ENCODE measurements around the gene ZNF497.
A peak's percentile ranks its signal among the peaks of the same experiment; 100 is the strongest.

The ZNF497 gene

DNA sequence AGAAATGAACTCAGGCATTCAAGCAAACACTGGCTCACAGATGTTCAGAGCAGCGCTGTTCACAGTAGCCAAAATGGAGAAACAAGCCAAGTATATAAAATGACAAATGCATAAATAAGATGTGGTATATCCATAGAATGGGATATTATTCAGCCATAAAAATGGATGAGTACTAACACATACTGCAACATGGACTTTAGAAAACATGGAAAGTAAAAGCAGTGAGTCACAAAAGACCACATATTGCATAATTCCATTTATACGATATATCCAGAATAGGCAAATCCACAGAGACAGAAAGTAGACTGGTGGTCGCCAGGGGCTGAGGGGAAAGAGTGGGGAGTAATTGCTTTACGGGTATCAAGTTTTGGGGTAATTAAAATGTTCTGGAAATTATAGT lies 11.6 kb upstream of the ZNF497 start:
- H3K4me1 ChIP-seq (ENCODE audit: control insufficient read depth, insufficient read depth, low read length), result no peaks in the 10 kb centered on the region
- no peaks in the 10 kb centered on the region for H3K27me3 ChIP-seq (ENCODE audit: control insufficient read depth, insufficient read depth, low read length)
- H3K36me3 ChIP-seq (ENCODE audit: control insufficient read depth, insufficient read depth, low read length), result no peaks in the 10 kb centered on the region
- no peaks in the 10 kb centered on the region for H3K9me3 ChIP-seq (ENCODE audit: control insufficient read depth, insufficient read depth, low read length)
- no peak overlapping the region for H3K9ac ChIP-seq (ENCODE audit: low read depth, low read length)
- no peak overlapping the region for H3K4me3 ChIP-seq (ENCODE audit: low read depth, low read length)

- H3K9ac ChIP-seq (ENCODE audit: low read depth, low read length), result no peak overlapping the region
- H3K4me1 ChIP-seq (ENCODE audit: control insufficient read depth, insufficient read depth, low read length), result no peaks in the 10 kb centered on the region
- H3K4me3 ChIP-seq (ENCODE audit: low read depth, low read length), result no peak overlapping the region
These were observed 10.0 kb upstream of the ZNF497 start for GRCh38 chr19:58372311-58373133.

GRCh38 chr19:58368561-58369360 lies 6.2 kb upstream of the ZNF497 start:
- no peak overlapping the region for H3K9ac ChIP-seq (ENCODE audit: low read depth, low read length)
- no peaks in the 10 kb centered on the region for H3K9me3 ChIP-seq (ENCODE audit: control insufficient read depth, insufficient read depth, low read length)
- no peaks in the 10 kb centered on the region for H3K27me3 ChIP-seq (ENCODE audit: control insufficient read depth, insufficient read depth, low read length)
- no peaks in the 10 kb centered on the region for H3K4me1 ChIP-seq (ENCODE audit: control insufficient read depth, insufficient read depth, low read length)
- H3K4me3 ChIP-seq (ENCODE audit: low read depth, low read length), result no peak overlapping the region
- no peaks in the 10 kb centered on the region for H3K36me3 ChIP-seq (ENCODE audit: control insufficient read depth, insufficient read depth, low read length)

More at GRCh38 chr19:58372311-58373133, 10.0 kb upstream of the ZNF497 start:
- Histone ChIP-seq H3K36me3 (ENCODE audit: control insufficient read depth, insufficient read depth, low read length) (no peaks in the 10 kb centered on the region), H3K27me3 (ENCODE audit: control insufficient read depth, insufficient read depth, low read length) (no peaks in the 10 kb centered on the region), H3K9me3 (ENCODE audit: control insufficient read depth, insufficient read depth, low read length) (no peaks in the 10 kb centered on the region)

GRCh38 chr19:58367698-58368454 lies 5.3 kb upstream of the ZNF497 start:
- Histone ChIP-seq H3K36me3 (ENCODE audit: control insufficient read depth, insufficient read depth, low read length) (no peaks in the 10 kb centered on the region), H3K4me1 (ENCODE audit: control insufficient read depth, insufficient read depth, low read length) (no peaks in the 10 kb centered on the region), H3K9ac (ENCODE audit: low read depth, low read length) (no peak overlapping the region), H3K9me3 (ENCODE audit: control insufficient read depth, insufficient read depth, low read length) (no peaks in the 10 kb centered on the region), H3K27me3 (ENCODE audit: control insufficient read depth, insufficient read depth, low read length) (no peaks in the 10 kb centered on the region), H3K4me3 (ENCODE audit: low read depth, low read length) (no peak overlapping the region)

DNA sequence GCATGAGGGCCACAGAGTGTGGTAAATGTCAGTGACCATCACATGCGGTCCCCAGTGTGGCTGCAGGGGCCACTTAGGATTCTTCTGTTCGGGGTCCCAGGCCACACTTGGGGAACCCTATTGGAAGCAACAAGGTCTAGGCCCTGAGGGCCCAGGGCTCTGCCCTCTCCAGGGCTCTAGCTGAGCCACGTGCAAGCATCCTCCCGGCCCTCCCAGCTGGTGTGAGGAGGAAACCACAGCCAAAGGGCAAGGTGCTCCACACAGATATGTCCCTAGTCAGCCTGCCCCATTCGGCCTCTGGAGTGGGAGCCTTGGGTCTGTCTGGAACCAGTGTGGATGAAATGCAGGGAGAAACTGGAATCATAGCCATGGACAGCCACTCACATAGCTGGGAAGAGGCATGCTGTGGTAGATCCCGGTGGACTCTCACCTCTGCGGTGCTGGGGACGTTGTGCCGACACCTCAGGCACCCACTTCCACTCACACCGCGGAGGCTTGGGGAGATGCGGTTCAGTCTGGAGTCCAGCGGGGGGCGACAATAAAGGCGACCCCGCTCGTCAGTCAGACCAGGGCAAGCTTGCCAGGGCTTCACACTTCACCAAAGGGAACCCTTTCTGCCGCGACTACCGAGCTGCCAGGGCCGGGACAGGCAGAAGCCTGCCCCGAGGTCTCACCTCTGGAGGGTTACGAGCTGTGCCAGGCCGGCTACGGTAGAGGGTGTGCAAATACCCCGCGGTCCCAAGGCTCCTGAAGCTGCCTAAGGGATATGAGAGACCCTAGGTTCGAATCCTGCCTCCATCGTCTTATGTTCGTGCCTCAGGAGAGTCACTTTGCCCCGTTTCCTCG lies 4.3 kb upstream of the ZNF497 start:
- no peaks in the 10 kb centered on the region for H3K9me3 ChIP-seq (ENCODE audit: control insufficient read depth, insufficient read depth, low read length)

DNA sequence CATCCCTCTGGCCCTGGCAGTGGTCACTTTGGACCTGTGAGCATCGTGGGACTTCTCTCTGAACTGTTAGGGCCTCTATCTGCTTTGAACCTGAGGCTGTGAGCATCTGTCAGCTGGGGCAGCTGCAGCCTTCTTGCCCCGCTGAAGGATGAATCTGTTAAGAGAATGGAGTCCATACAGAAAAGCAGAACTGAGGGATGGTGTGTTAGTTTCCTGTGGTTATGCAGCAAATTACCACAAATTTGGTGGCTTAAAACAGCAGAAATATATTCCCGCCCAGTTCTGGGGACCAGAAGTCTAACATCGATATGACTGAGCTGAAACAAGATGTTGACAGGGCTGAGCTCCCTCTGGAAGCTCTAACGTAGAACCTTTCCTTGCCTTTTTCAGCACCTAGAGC lies 1.6 kb upstream of the ZNF497 start:
- Histone ChIP-seq H3K4me1 (ENCODE audit: control insufficient read depth, insufficient read depth, low read length) (no peaks in the 10 kb centered on the region), H3K4me3 (ENCODE audit: low read depth, low read length) (no peak overlapping the region), H3K27me3 (ENCODE audit: control insufficient read depth, insufficient read depth, low read length) (no peaks in the 10 kb centered on the region), H3K9me3 (ENCODE audit: control insufficient read depth, insufficient read depth, low read length) (no peaks in the 10 kb centered on the region), H3K9ac (ENCODE audit: low read depth, low read length) (no peak overlapping the region), H3K36me3 (ENCODE audit: control insufficient read depth, insufficient read depth, low read length) (no peaks in the 10 kb centered on the region)

More for the DNA sequence above, 4.3 kb upstream of the ZNF497 start:
- no peaks in the 10 kb centered on the region for H3K4me1 ChIP-seq (ENCODE audit: control insufficient read depth, insufficient read depth, low read length)
- H3K4me3 ChIP-seq (ENCODE audit: low read depth, low read length), result no peak overlapping the region
- H3K36me3 ChIP-seq (ENCODE audit: control insufficient read depth, insufficient read depth, low read length), result no peaks in the 10 kb centered on the region
- no peak overlapping the region for H3K9ac ChIP-seq (ENCODE audit: low read depth, low read length)
- no peaks in the 10 kb centered on the region for H3K27me3 ChIP-seq (ENCODE audit: control insufficient read depth, insufficient read depth, low read length)

DNA sequence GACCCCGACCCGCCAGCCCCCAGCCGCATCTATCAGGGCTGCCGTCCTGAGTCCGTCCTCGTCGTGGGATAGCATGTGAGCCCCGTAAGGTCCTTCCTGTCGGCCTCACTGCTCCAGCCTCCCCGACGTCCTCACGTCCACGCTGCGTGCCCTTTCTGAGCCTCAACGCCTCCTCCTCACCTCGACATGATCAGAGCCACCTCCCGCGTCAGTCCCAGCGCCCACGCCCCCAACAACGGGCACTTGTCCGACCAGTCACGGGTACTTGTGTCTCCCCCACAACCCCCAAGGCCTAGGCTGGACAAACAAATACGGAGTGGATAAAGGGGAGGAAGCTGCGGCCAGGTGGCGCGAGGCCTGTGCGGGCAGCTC lies 665 bp downstream of the ZNF497 start:
- no peaks in the 10 kb centered on the region for H3K9me3 ChIP-seq (ENCODE audit: control insufficient read depth, insufficient read depth, low read length)
- no peaks in the 10 kb centered on the region for H3K27me3 ChIP-seq (ENCODE audit: control insufficient read depth, insufficient read depth, low read length)
- H3K36me3 ChIP-seq (ENCODE audit: control insufficient read depth, insufficient read depth, low read length), result no peaks in the 10 kb centered on the region
- H3K4me1 ChIP-seq (ENCODE audit: control insufficient read depth, insufficient read depth, low read length), result no peaks in the 10 kb centered on the region
- H3K4me3 ChIP-seq (ENCODE audit: low read depth, low read length), result peak overlapping the region; percentile 98
- peak overlapping the region; percentile 91 for H3K9ac ChIP-seq (ENCODE audit: low read depth, low read length)

GRCh38 chr19:58357481-58358145 lies 4.9 kb downstream of the ZNF497 start:
- Histone ChIP-seq H3K4me3 (ENCODE audit: low read depth, low read length) (no peak overlapping the region), H3K36me3 (ENCODE audit: control insufficient read depth, insufficient read depth, low read length) (peaks cover 3% of the 10 kb centered on the region), H3K4me1 (ENCODE audit: control insufficient read depth, insufficient read depth, low read length) (no peaks in the 10 kb centered on the region), H3K9me3 (ENCODE audit: control insufficient read depth, insufficient read depth, low read length) (no peaks in the 10 kb centered on the region), H3K9ac (ENCODE audit: low read depth, low read length) (peak overlapping the region; percentile 57), H3K27me3 (ENCODE audit: control insufficient read depth, insufficient read depth, low read length) (no peaks in the 10 kb centered on the region)

- Histone ChIP-seq H3K4me3 (ENCODE audit: low read depth, low read length) (no peak overlapping the region), H3K36me3 (ENCODE audit: control insufficient read depth, insufficient read depth, low read length) (peaks cover 3% of the 10 kb centered on the region), H3K9me3 (ENCODE audit: control insufficient read depth, insufficient read depth, low read length) (no peaks in the 10 kb centered on the region), H3K9ac (ENCODE audit: low read depth, low read length) (peak overlapping the region; percentile 57), H3K4me1 (ENCODE audit: control insufficient read depth, insufficient read depth, low read length) (no peaks in the 10 kb centered on the region), H3K27me3 (ENCODE audit: control insufficient read depth, insufficient read depth, low read length) (no peaks in the 10 kb centered on the region)
These were observed 5.6 kb downstream of the ZNF497 start for GRCh38 chr19:58356766-58357480.

- no peak overlapping the region for H3K9ac ChIP-seq (ENCODE audit: low read depth, low read length)
- H3K4me1 ChIP-seq (ENCODE audit: control insufficient read depth, insufficient read depth, low read length), result no peaks in the 10 kb centered on the region
- H3K27me3 ChIP-seq (ENCODE audit: control insufficient read depth, insufficient read depth, low read length), result no peaks in the 10 kb centered on the region
- no peak overlapping the region for H3K4me3 ChIP-seq (ENCODE audit: low read depth, low read length)
- peaks cover 3% of the 10 kb centered on the region for H3K36me3 ChIP-seq (ENCODE audit: control insufficient read depth, insufficient read depth, low read length)
- no peaks in the 10 kb centered on the region for H3K9me3 ChIP-seq (ENCODE audit: control insufficient read depth, insufficient read depth, low read length)
These were observed 6.4 kb downstream of the ZNF497 start for GRCh38 chr19:58355908-58356765.

All from iPS-15b (cell line).